GM21619 (cell line): ENCODE results near the gene FYB2.

ENCODE experiments used
- ATAC-seq: cut with Tn5 transposase; IDR thresholded peaks from one replicate; pipeline ENCODE4 v1.9.1; 2021; ENCODE audit not compliant: unreplicated experiment

FYB2 gene

GRCh38 chr1:56835657-56836056 is 16.5 kb upstream of the FYB2 start:
- no peak for ATAC-seq

GRCh38 chr1:56834137-56834900 is 15.1 kb upstream of the FYB2 start:
- no peak for ATAC-seq

GRCh38 chr1:56833088-56833487 is 13.9 kb upstream of the FYB2 start:
- ATAC-seq = no peak

- ATAC-seq = no peak
These were observed 12.9 kb upstream of the FYB2 start for GRCh38 chr1:56831871-56832693.

GRCh38 chr1:56830052-56830451 is 10.8 kb upstream of the FYB2 start:
- no peak for ATAC-seq

GRCh38 chr1:56827711-56828110 is 8.5 kb upstream of the FYB2 start:
- no peak for ATAC-seq

- ATAC-seq = no peak
These were observed 6.2 kb upstream of the FYB2 start for GRCh38 chr1:56825436-56825835.

GRCh38 chr1:56824938-56825337 is 5.7 kb upstream of the FYB2 start:
- no peak for ATAC-seq

GRCh38 chr1:56824271-56824670 is 5.1 kb upstream of the FYB2 start:
- ATAC-seq = no peak

- ATAC-seq = no peak
These were observed 2.2 kb upstream of the FYB2 start for GRCh38 chr1:56821462-56821797.

- peak; percentile 62 for ATAC-seq
These were observed 1.7 kb upstream of the FYB2 start for GRCh38 chr1:56820755-56821461.

GRCh38 chr1:56817716-56818463 is 1.3 kb downstream of the FYB2 start:
- ATAC-seq = no peak

- ATAC-seq = peak; percentile 74
These were observed 2.3 kb downstream of the FYB2 start for GRCh38 chr1:56816909-56817308.

- no peak for ATAC-seq
These were observed 2.9 kb downstream of the FYB2 start for GRCh38 chr1:56816264-56816663.

GRCh38 chr1:56814205-56814604 is 5.0 kb downstream of the FYB2 start:
- no peak for ATAC-seq

GRCh38 chr1:56811331-56811730 is 7.9 kb downstream of the FYB2 start:
- ATAC-seq = no peak

- ATAC-seq = no peak
These were observed 10.8 kb downstream of the FYB2 start for GRCh38 chr1:56808410-56808809.

GRCh38 chr1:56806804-56807203 is 12.4 kb downstream of the FYB2 start:
- ATAC-seq = no peak

GRCh38 chr1:56803561-56804156 is 15.5 kb downstream of the FYB2 start:
- peak; percentile 67 for ATAC-seq

GRCh38 chr1:56799605-56800400 is 19.4 kb downstream of the FYB2 start:
- ATAC-seq = no peak
